Heart left ventricle (tissue), 16 donors: Measurements from ENCODE around the gene MYOCD. TPM values are rescaled to one million over a fixed set of nuclear protein-coding genes. Genes with fewer than 3 reads are reported as not detected.

Source experiments
- ATAC-seq, 4 donors: fragments of 200-7000 bp; cut with Tn5 transposase; one replicate each; pipeline ENCODE4 v1.9.1; 2020 to 2022; ENCODE audit warnings: moderate library complexity in 4 of 4, mild to moderate bottlenecking in 3 of 4, moderate number of reproducible peaks in 1 of 4
- DNase-seq, 5 donors: peaks; one replicate each; pipeline ENCODE4 v3.0.0-alpha.2; 2020
- H3K27ac ChIP-seq, 12 donors: fragments of 200-600 bp; sonication (generic) in 4 of 12; one replicate each; pipeline versions ENCODE4 v1.5.0 to v1.8.0; 2016 to 2022; ENCODE audit warnings: mild to moderate bottlenecking in 2 of 12
- H3K27me3 ChIP-seq, 9 donors: fragments of 200-600 bp; sonication (generic) in 2 of 9; one replicate each; pipeline versions ENCODE4 v1.5.1 to v1.8.0; 2016 to 2022; ENCODE audit warnings: mild to moderate bottlenecking in 3 of 9
- H3K36me3 ChIP-seq, 9 donors: fragments of 200-600 bp; sonication (generic) in 2 of 9; one replicate each; pipeline versions ENCODE4 v1.5.0 to v1.8.0; 2018 to 2022; ENCODE audit warnings: mild to moderate bottlenecking in 2 of 9
- H3K4me1 ChIP-seq, 12 donors: fragments of 200-600 bp; sonication (generic) in 4 of 12; one replicate each; pipeline versions ENCODE4 v1.5.0 to v1.8.0; 2016 to 2022; ENCODE audit warnings: mild to moderate bottlenecking in 3 of 12
- H3K4me3 ChIP-seq, 12 donors: fragments of 200-600 bp; sonication (generic) in 4 of 12; one replicate each; pipeline versions ENCODE4 v1.5.0 to v1.8.0; 2017 to 2022; ENCODE audit warnings: mild to moderate bottlenecking in 9 of 12, moderate library complexity in 4 of 12
- H3K9me3 ChIP-seq, 12 donors: fragments of 200-600 bp; sonication (generic) in 4 of 12; one replicate each; pipeline versions ENCODE4 v1.5.0 to v1.8.0; 2016 to 2022; ENCODE audit warnings: mild to moderate bottlenecking in 1 of 12
- POLR2A ChIP-seq, 2 donors: fragments of 450-650 bp; IDR thresholded peaks; one replicate each; pipeline ENCODE4 v1.6.1; 2017; ENCODE audit warnings: antibody characterized with exemption in 2 of 2, mild to moderate bottlenecking in 2 of 2, moderate library complexity in 2 of 2
- WGBS, 4 donors: extraction: QIAGEN DNeasy Blood & Tissue Kit in 2 of 4; methylation state at CpG; one replicate each; pipeline versions ENCODE4 v1.1.5 to v1.1.7; 2013 to 2018; 5-methylcytosine and 5-hydroxymethylcytosine counted together
- intact Hi-C, 10 donors: fragments of 100-400 bp; cut with DNase I; formaldehyde crosslinking; loops; one replicate each; pipeline versions ENCODE4 v1.11.1 to v1.14.2; 2022
- polyA plus RNA-seq, 2 donors: library from polyadenylated mRNA; stranded (reverse); fragments of 200-250 nt; gene quantifications; one replicate each; pipeline ENCODE4 v1.2.3, GENCODE V29; 2013
- total RNA-seq, 9 donors: library from RNA; depleted of rRNA in 2 of 9; stranded (reverse); fragments of >200 nt in 2 of 9; fragmentation: NEBNext Ultra II Directional in 3 of 9; extraction: Animal tissue kit (Norgen Biotek cat#: 25700) in 3 of 9; gene quantifications; one replicate each; pipeline versions ENCODE4 v1.1.0 to v1.2.4, GENCODE V29; 2016 to 2023
- TF ChIP-seq, protein P1 (sequence below), 12 donors: fragments of 200-600 bp; sonication (generic) in 4 of 12; IDR thresholded peaks; one replicate each; pipeline versions ENCODE4 v1.5.0 to v1.8.0; 2018 to 2022; ENCODE audit warnings: antibody characterized with exemption in 12 of 12, mild to moderate bottlenecking in 5 of 12
- donor health status: ischemic (EF 13 %, LVEDD 7.1; RV severe dilation, severe dysfunction).
- donor health status: healthy with polysubstance abuse.
- donor health status: DM: no; HTN: yes; CAD: no.
- donor health status: DM: no; HTN: no; CAD: no.
- donor health status: ischemic (EF 25% LVEDD 6.9; RV normal size, moderate dysfunction).
- donor health status: ischemic (EF 25% LVEDD 5.7; RV mildly dilated, moderate dysfunction).
- donor health status: healthy.
- donor health status: DM: yes; HTN: yes; CAD: no.
- donor health status: ischemic (EF 35%, LVEDD 5.7; RV mildly dilated, moderate dysfunction).
- donor health status: nonischemic (EF 11% LVEDD 7.7; RV severe dilation, severe dysfunction).
- donor health status: DM: yes; HTN: yes; CAD: no.
- donor health status: PGD.
- donor health status: ischemic (EF 29% LVEDD 5.4; RV normal size, mild dysfunction).
- donor health status: nonischemic (EF 23%, LVEDD 6.1; RV moderate dilation, normal function).

MYOCD gene
- total and polyA plus RNA-seq, 11 donors: 12.9 to 77.2 (median 45.9) TPM

DNA sequence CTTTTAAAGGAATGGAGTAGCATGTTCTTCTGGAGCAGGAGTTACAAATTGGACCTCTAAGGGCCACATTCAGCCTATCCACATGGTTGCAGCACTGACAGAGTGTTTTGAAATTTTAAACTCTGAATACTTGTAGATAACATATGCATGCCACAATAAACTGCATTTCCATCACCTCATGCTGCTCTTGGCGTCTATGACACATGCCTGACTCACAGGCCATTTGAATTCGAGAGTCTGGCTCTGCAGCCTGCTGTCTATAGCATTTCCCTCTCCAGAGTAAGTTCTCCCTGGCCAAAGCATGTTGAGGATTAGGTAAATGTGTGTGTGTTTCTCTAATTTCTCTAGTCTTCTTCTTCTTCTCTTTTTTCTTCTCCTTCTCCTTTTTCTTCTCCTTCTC, 28.7 kb upstream of the MYOCD start:
- WGBS, 4 donors: 9 to 23% (median 16%) methylated on average over 2 of the region's 2 CpGs

DNA sequence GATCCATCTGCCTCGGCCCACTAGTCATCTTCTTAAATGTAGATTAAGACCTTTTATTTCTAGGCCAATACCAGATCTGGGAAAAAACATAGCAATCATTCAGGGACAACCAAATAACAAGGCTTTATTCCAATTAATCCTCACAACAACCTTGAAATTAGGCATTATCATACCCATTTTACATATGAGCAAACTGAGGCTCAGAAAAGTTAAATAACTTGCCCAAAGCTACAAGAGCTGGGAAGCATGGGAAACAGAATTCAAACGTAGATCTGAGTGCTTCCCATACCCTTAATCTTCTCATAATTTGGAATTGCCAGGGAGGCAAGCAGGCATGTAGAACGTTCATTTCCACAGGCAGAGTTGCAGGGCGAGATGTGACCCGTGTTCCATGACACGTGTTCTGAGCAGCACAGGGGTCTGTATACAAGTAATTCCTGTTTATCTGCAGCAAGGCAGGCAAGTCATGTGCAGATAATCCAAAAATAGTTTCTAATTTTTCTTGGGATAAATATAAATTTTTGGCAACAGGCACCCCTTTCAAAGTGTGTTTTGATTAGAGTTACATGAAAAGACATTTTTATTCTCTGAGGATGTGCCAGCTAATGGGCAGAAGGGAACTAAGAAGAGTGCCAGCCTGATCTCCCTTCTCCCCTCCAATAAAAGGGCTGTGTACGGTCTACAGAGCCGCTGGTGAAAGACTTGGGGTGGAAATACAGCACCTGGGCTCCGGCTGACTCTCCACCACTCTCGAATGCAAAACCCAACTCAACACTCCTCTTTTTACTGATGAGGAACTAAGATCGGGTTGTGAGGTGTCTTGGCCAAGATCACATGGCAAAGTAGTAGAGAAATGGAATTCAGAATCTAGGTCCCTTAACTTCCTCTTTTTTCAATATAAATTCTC, 27.7 kb upstream of the MYOCD start:
- Histone ChIP-seq H3K27me3 (peaks cover 0 to 5% (median 0%) of the 10 kb centered on the region in 9 donors), H3K36me3 (no peaks in the 10 kb centered on the region), H3K4me3 (no peak overlapping the region), H3K27ac (peak overlapping the region in 3 of 12 donors; percentile 61 to 66 (median 66)), H3K9me3 (no peaks in the 10 kb centered on the region), H3K4me1 (peaks cover 0 to 28% (median 6%) of the 10 kb centered on the region in 12 donors)
- 44 to 58% (median 54%) methylated on average over 11 of the region's 11 CpGs for WGBS, 4 donors
- intact Hi-C loops: loop anchor here in 1 of 10 donors (5.0 kb wide), 1 partner anchor 41 kb away; no protein-coding TSS in a partner anchor
- ATAC-seq (peak in 3 of 4 donors; percentile 47 to 69 (median 50)), DNase-seq (no peak)
- no peak for TF ChIP-seq POLR2A (IDR thresholded peaks at IDR 0.05)
- TF ChIP-seq, protein P1, sequence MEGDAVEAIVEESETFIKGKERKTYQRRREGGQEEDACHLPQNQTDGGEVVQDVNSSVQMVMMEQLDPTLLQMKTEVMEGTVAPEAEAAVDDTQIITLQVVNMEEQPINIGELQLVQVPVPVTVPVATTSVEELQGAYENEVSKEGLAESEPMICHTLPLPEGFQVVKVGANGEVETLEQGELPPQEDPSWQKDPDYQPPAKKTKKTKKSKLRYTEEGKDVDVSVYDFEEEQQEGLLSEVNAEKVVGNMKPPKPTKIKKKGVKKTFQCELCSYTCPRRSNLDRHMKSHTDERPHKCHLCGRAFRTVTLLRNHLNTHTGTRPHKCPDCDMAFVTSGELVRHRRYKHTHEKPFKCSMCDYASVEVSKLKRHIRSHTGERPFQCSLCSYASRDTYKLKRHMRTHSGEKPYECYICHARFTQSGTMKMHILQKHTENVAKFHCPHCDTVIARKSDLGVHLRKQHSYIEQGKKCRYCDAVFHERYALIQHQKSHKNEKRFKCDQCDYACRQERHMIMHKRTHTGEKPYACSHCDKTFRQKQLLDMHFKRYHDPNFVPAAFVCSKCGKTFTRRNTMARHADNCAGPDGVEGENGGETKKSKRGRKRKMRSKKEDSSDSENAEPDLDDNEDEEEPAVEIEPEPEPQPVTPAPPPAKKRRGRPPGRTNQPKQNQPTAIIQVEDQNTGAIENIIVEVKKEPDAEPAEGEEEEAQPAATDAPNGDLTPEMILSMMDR (IDR thresholded peaks at IDR 0.05): no peak

More for the DNA sequence above, 28.7 kb upstream of the MYOCD start:
- Histone ChIP-seq H3K36me3 (no peaks in the 10 kb centered on the region), H3K27me3 (peaks cover 0 to 5% (median 0%) of the 10 kb centered on the region in 9 donors), H3K4me3 (no peak overlapping the region), H3K9me3 (no peaks in the 10 kb centered on the region), H3K4me1 (peaks cover 0 to 25% (median 2%) of the 10 kb centered on the region in 12 donors), H3K27ac (peak overlapping the region in 3 of 12 donors; percentile 21 to 66 (median 52))
- TF ChIP-seq, protein P1 (IDR thresholded peaks at IDR 0.05): no peak
- no peak for TF ChIP-seq POLR2A (IDR thresholded peaks at IDR 0.05)
- ATAC-seq (peak in 3 of 4 donors; percentile 52 to 75 (median 52)), DNase-seq (no peak)
- intact Hi-C loops: loop anchor here in 1 of 10 donors (5.0 kb wide), 1 partner anchor 40 kb away; no protein-coding TSS in a partner anchor

DNA sequence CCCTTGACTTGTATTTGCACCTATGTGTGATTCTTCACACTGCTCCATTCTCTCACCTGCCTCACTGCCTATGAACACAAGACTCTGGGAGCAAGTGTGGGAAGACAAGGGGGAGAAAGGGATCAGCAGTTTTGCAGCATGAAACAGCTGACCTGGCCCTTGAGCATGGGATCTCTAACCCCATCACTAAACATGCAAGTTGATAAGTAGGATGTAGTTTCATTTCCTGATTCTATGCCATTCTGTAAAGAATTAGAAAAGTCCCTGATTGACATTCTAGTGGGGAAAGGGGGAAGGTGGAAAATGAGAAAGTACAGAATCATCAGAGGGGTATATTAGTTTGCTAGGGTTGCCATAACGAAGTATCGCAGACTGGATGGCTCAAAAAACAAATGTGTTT, 25.3 kb upstream of the MYOCD start:
- Histone ChIP-seq H3K27me3 (peaks cover 0 to 5% (median 0%) of the 10 kb centered on the region in 9 donors), H3K9me3 (no peaks in the 10 kb centered on the region), H3K4me3 (no peak overlapping the region), H3K4me1 (peaks cover 0 to 23% (median 6%) of the 10 kb centered on the region in 12 donors), H3K36me3 (no peaks in the 10 kb centered on the region), H3K27ac (no peak overlapping the region)
- 92 to 99% (median 96%) methylated on average over 2 of the region's 2 CpGs for WGBS, 4 donors
- no peak for TF ChIP-seq POLR2A (IDR thresholded peaks at IDR 0.05)
- TF ChIP-seq, protein P1 (IDR thresholded peaks at IDR 0.05): no peak
- ATAC-seq: no peak
- no peak for DNase-seq
- intact Hi-C loops: no loop called here

DNA sequence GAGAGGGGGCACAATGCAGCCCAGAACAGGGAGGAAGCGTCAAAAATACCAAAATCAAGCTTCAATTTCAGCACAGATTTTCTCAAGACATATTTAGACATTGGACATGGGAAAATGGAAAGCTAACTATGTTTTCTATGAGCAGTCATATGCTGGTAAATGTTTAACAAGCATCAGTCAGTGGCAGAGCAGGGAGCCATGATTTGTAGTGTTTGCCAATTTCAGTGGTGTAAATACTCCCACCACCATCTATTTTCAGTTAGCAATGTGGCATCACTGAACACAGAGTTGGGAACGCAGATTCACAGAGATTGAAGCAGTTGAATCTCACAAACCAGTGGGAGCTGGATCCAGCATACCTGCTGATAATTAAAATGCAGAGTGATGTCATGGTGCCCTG, 24.6 kb upstream of the MYOCD start:
- DNase-seq (no peak), ATAC-seq (no peak)
- Histone ChIP-seq H3K4me1 (peaks cover 0 to 23% (median 6%) of the 10 kb centered on the region in 12 donors), H3K4me3 (no peak overlapping the region), H3K36me3 (no peaks in the 10 kb centered on the region), H3K9me3 (no peaks in the 10 kb centered on the region), H3K27ac (no peak overlapping the region), H3K27me3 (peaks cover 0 to 2% (median 0%) of the 10 kb centered on the region in 9 donors)
- TF ChIP-seq POLR2A (IDR thresholded peaks at IDR 0.05): no peak
- TF ChIP-seq, protein P1 (IDR thresholded peaks at IDR 0.05): no peak
- intact Hi-C loops: no loop called here
- 80 to 95% (median 87%) methylated on average over 2 of the region's 2 CpGs for WGBS, 4 donors
